ENCODE measurements around the gene CCIN. TPM values are rescaled to one million over a fixed set of nuclear protein-coding genes. Genes with fewer than 3 reads are reported as not detected.

CCIN gene
- total RNA-seq, 2 donors from 2014 or later, result 0.32 TPM; not detected in 1

- no peaks in the 10 kb centered on the region for H3K9me3 ChIP-seq
- H3K36me3 ChIP-seq, result no peaks in the 10 kb centered on the region
- no peaks in the 10 kb centered on the region for H3K27me3 ChIP-seq
- TF ChIP-seq CTCF (IDR thresholded peaks at IDR 0.05), result peak; percentile 94
- DNase-seq, result peak; percentile 85
- H3K4me1 ChIP-seq, result peaks cover 3% of the 10 kb centered on the region
- H3K4me3 ChIP-seq, result peak overlapping the region; percentile 46
- intact Hi-C loops (cut with DNase I), result loop anchor here (2.0 kb wide), 1 partner anchor 64 kb away; no protein-coding TSS in a partner anchor
- peak overlapping the region; percentile 65 for H3K27ac ChIP-seq
- peak overlapping the region in 1 of 2 donors; percentile 67 for H3K9ac ChIP-seq (ENCODE audit: low read depth in 2 of 2, low read length in 2 of 2)
Measured at GRCh38 chr9:36166168-36166927, 2.8 kb upstream of the CCIN start.

- intact Hi-C loops (cut with DNase I), result no loop called here
- no peaks in the 10 kb centered on the region for H3K9me3 ChIP-seq
- H3K36me3 ChIP-seq, result no peaks in the 10 kb centered on the region
- H3K4me3 ChIP-seq, result no peak overlapping the region
- H3K27ac ChIP-seq, result no peak overlapping the region
- H3K27me3 ChIP-seq, result no peaks in the 10 kb centered on the region
- DNase-seq, result no peak
- H3K4me1 ChIP-seq, result no peaks in the 10 kb centered on the region
- no peak for TF ChIP-seq CTCF (IDR thresholded peaks at IDR 0.05)
- H3K9ac ChIP-seq (ENCODE audit: low read depth in 2 of 2, low read length in 2 of 2), result no peak overlapping the region
Measured at GRCh38 chr9:36169708-36170107, 520 bp downstream of the CCIN start.

GRCh38 chr9:36170531-36170930, 1.3 kb downstream of the CCIN start:
- Histone ChIP-seq H3K4me1 (no peaks in the 10 kb centered on the region), H3K9me3 (no peaks in the 10 kb centered on the region), H3K4me3 (no peak overlapping the region), H3K9ac (ENCODE audit: low read depth in 2 of 2, low read length in 2 of 2) (no peak overlapping the region), H3K36me3 (no peaks in the 10 kb centered on the region), H3K27ac (no peak overlapping the region), H3K27me3 (no peaks in the 10 kb centered on the region)
- intact Hi-C loops (cut with DNase I), result no loop called here
- no peak for DNase-seq
- no peak for TF ChIP-seq CTCF (IDR thresholded peaks at IDR 0.05)

- DNase-seq, result no peak
- Histone ChIP-seq H3K4me1 (no peaks in the 10 kb centered on the region), H3K9ac (ENCODE audit: low read depth in 2 of 2, low read length in 2 of 2) (no peak overlapping the region), H3K36me3 (no peaks in the 10 kb centered on the region), H3K4me3 (no peak overlapping the region), H3K27me3 (no peaks in the 10 kb centered on the region), H3K9me3 (no peaks in the 10 kb centered on the region), H3K27ac (no peak overlapping the region)
- no peak for TF ChIP-seq CTCF (IDR thresholded peaks at IDR 0.05)
- intact Hi-C loops (cut with DNase I), result no loop called here
Measured at GRCh38 chr9:36173861-36174260, 4.7 kb downstream of the CCIN start.

- intact Hi-C loops (cut with DNase I), result no loop called here
- no peak overlapping the region for H3K9ac ChIP-seq (ENCODE audit: low read depth in 2 of 2, low read length in 2 of 2)
- H3K27me3 ChIP-seq, result no peaks in the 10 kb centered on the region
- TF ChIP-seq CTCF (IDR thresholded peaks at IDR 0.05), result no peak
- no peaks in the 10 kb centered on the region for H3K36me3 ChIP-seq
- no peak for DNase-seq
- no peak overlapping the region for H3K27ac ChIP-seq
- H3K4me3 ChIP-seq, result no peak overlapping the region
- no peaks in the 10 kb centered on the region for H3K9me3 ChIP-seq
- H3K4me1 ChIP-seq, result no peaks in the 10 kb centered on the region
Measured at GRCh38 chr9:36174271-36174670, 5.1 kb downstream of the CCIN start.
